HG03558 (cell line): ENCODE measurements around the gene PIK3R1.
A peak's percentile ranks its signal among the peaks of the same experiment; 100 is the strongest.
"Not testable (repeated sequence)": the region's sequence is repeated elsewhere in the genome, so short reads cannot be mapped to it uniquely, and the experiment has no call there.

ENCODE experiments used
- ATAC-seq: cut with Tn5 transposase; IDR thresholded peaks from one replicate; pipeline ENCODE4 v1.9.1; 2021; ENCODE audit warnings: moderate number of reproducible peaks; ENCODE audit not compliant: unreplicated experiment; ENCODE audit errors: extremely low read depth

PIK3R1 gene

GRCh38 chr5:68225188-68225910 is 9.8 kb downstream of the PIK3R1 start:
- no peak for ATAC-seq

GRCh38 chr5:68225911-68226545 is 10.5 kb downstream of the PIK3R1 start:
- ATAC-seq = no peak

GRCh38 chr5:68226546-68227073 is 11.1 kb downstream of the PIK3R1 start:
- no peak for ATAC-seq

- ATAC-seq = no peak
These were observed 12.1 kb downstream of the PIK3R1 start for GRCh38 chr5:68227532-68228160.

GRCh38 chr5:68229416-68229815 is 13.9 kb downstream of the PIK3R1 start:
- ATAC-seq = no peak

- no peak for ATAC-seq
These were observed 14.7 kb downstream of the PIK3R1 start for GRCh38 chr5:68230285-68230684.

GRCh38 chr5:68231414-68232076 is 16.0 kb downstream of the PIK3R1 start:
- no peak for ATAC-seq

- ATAC-seq = no peak
These were observed 16.7 kb downstream of the PIK3R1 start for GRCh38 chr5:68232277-68232676.

GRCh38 chr5:68233075-68233474 is 17.5 kb downstream of the PIK3R1 start:
- no peak for ATAC-seq

- ATAC-seq = not testable (repeated sequence)
These were observed 19.7 kb downstream of the PIK3R1 start for GRCh38 chr5:68235229-68235628.

GRCh38 chr5:68237715-68238114 is 22.2 kb downstream of the PIK3R1 start:
- ATAC-seq = no peak

- ATAC-seq = peak; percentile 69
These were observed 23.9 kb downstream of the PIK3R1 start for GRCh38 chr5:68239487-68239886.

- ATAC-seq = peak; percentile 53
These were observed 24.6 kb downstream of the PIK3R1 start for GRCh38 chr5:68240202-68240601.

- no peak for ATAC-seq
These were observed 25.2 kb downstream of the PIK3R1 start for GRCh38 chr5:68240771-68241170.

- no peak for ATAC-seq
These were observed 27.2 kb downstream of the PIK3R1 start for GRCh38 chr5:68242743-68243142.

GRCh38 chr5:68243251-68243650 is 27.7 kb downstream of the PIK3R1 start:
- ATAC-seq = no peak

- no peak for ATAC-seq
These were observed 28.1 kb downstream of the PIK3R1 start for GRCh38 chr5:68243681-68244080.

- no peak for ATAC-seq
These were observed 29.8 kb downstream of the PIK3R1 start for GRCh38 chr5:68245319-68245718.

- ATAC-seq = no peak
These were observed 31.2 kb downstream of the PIK3R1 start for GRCh38 chr5:68246802-68247201.

GRCh38 chr5:68247627-68248026 is 32.1 kb downstream of the PIK3R1 start:
- ATAC-seq = no peak

- no peak for ATAC-seq
These were observed 33.3 kb downstream of the PIK3R1 start for GRCh38 chr5:68248896-68249295.
